ENCODE measurements around the gene SET. TPM values are rescaled to one million over a fixed set of nuclear protein-coding genes. Genes with fewer than 3 reads are reported as not detected.

Gene SET
- total and polyA plus RNA-seq, 2 of the 13 experiments (the other 11 are each of a cell fraction or from before 2014, with no cell fraction given) = 94.2 to 611 TPM

DNA sequence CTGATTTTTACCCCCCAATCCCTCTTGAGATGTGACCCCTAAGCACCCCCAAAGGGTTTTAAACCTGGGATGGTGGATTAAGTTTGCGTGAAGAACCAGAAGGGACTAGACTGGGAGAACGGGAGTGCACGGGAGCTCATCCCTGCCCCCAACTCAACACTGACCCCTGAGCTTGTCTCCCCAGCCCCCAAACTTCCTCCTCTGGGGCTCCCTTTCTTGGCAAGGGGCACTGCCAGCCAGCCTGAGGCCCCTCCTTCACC lies 5.0 kb upstream of the SET start (continued):
- TF ChIP-seq UBTF (CRISPR knock-in tag; IDR thresholded peaks at IDR 0.05) = 0 out of 2 replicates have a peak, but pooled peaks have one; percentile 8

DNA sequence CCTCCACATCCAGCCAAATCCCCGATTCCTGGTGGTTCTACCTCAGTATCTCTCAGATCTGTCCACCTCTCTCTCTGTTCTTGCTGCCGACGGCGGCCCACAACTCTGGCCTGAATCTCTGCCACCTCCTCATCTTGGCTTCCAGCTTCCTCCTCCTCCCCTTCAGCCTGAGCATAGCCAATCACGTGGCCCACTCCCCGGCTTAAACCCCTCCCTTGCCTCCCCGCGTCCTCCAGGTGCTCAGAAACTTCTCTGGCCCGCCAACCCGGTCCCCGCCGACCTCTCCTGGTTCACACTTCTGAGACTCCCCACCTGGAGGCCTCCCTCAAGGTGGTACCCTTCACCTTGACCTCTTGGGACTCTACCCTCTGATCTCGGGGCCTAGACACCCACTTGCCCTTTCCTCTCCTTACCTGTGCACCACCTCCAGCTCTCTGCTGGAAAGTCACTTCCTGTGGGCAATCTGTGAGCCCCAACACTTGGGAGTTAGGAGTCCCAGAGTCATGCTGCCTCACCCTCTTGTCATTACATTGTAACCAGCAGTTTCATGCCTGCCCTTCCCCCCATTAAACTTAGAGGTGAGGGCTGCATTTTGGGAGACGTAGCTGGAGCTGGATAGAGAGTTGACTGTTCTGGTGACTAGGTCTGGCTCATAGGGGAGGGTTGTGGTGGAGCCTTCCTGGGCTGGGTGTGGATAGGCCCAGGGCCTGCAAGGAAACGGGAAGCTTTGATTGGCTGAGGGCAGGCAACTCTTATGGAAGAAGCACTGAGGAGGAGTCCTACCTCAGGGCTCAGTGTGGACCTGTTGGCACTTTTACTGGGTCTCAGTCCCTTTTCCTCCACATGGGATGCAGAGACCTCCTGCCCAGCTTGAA lies 4.5 kb upstream of the SET start:
- no peaks in the 10 kb centered on the region; a peak in 1 of 5 replicates for H3K27me3 ChIP-seq (ENCODE audit: control insufficient read depth in 1 of 2, insufficient read depth in 2 of 2, low read length in 2 of 2)
- H3K9ac ChIP-seq (ENCODE audit: insufficient read depth, low read depth, low read length) = peak overlapping the region; percentile 87
- peaks cover 7% of the 10 kb centered on the region for H3K79me2 ChIP-seq (ENCODE audit: insufficient read depth, low read length)
- FAIRE-seq (peak; percentile 76), DNase-seq (ENCODE audit: low spot score) (peak; percentile 82), ATAC-seq (peak; percentile 86)
- ChIA-PET CTCF (ENCODE audit: low intra/inter-chr PET ratio, low total read pairs) (no interaction called here), POLR2A (interaction anchor here (1.0 to 5.0 kb wide), 18 partner anchors 8 to 787 kb away, joined by 3 to 33 read pairs (median 6); partner anchors contain the start of genes DYNC2I2, ENDOG, PKN3 and ZDHHC12)
- BruUV-seq (replicated peaks) = no TSS peak
- peaks cover 54% of the 10 kb centered on the region for H3K4me1 ChIP-seq (ENCODE audit: insufficient read depth, low read length)
- H3K4me3 ChIP-seq (replicated peaks in 1 of 3; ENCODE audit: insufficient read depth in 1 of 3, low read depth in 2 of 3, low read length in 3 of 3) = peak overlapping the region; percentile 60 to 83 (median 67)
- H4K20me1 ChIP-seq (ENCODE audit: insufficient read depth, low read length) = no peaks in the 10 kb centered on the region
- in situ Hi-C loops (cut with HindIII; ENCODE audit: extremely low pct_ligation_motif_present, low pct_unique_long_range_greater_than_20kb) (no loop called here), intact Hi-C loops (cut with micrococcal nuclease; ENCODE audit: unreplicated experiment) (loop anchor here (5.0 kb wide), 1 partner anchor 47 kb away; no protein-coding TSS in a partner anchor)
- peak overlapping the region; percentile 65 for H2AFZ ChIP-seq (ENCODE audit: low read length)
- peak overlapping the region; percentile 95 for H3K4me2 ChIP-seq (ENCODE audit: low read depth, low read length)
- H3K9me3 ChIP-seq (ENCODE audit: low read length) = no peaks in the 10 kb centered on the region
- WGBS (ENCODE audit: low lambda C conversion rate) = under 1% methylated on average over 15 of the region's 15 CpGs
- H3K27ac ChIP-seq (ENCODE audit: extremely low read length, insufficient read depth, low read length) = peak overlapping the region; percentile 73
- H3K36me3 ChIP-seq (replicated peaks in 1 of 2; ENCODE audit: control insufficient read depth in 1 of 2, insufficient read depth in 2 of 2, low read length in 2 of 2) = no peaks in the 10 kb centered on the region
- no peak; the same call in 1 of the 2 replicates for TF ChIP-seq ZFP41 (CRISPR knock-in tag; IDR thresholded peaks at IDR 0.05; ENCODE audit: borderline replicate concordance)
- TF ChIP-seq ZNF629 (CRISPR knock-in tag; conservative IDR thresholded peaks at IDR 0.05) = no peak
- TF ChIP-seq RBFOX2 (IDR thresholded peaks at IDR 0.05; ENCODE audit: low read depth, low read length) = no peak
- TF ChIP-seq, protein P1, sequence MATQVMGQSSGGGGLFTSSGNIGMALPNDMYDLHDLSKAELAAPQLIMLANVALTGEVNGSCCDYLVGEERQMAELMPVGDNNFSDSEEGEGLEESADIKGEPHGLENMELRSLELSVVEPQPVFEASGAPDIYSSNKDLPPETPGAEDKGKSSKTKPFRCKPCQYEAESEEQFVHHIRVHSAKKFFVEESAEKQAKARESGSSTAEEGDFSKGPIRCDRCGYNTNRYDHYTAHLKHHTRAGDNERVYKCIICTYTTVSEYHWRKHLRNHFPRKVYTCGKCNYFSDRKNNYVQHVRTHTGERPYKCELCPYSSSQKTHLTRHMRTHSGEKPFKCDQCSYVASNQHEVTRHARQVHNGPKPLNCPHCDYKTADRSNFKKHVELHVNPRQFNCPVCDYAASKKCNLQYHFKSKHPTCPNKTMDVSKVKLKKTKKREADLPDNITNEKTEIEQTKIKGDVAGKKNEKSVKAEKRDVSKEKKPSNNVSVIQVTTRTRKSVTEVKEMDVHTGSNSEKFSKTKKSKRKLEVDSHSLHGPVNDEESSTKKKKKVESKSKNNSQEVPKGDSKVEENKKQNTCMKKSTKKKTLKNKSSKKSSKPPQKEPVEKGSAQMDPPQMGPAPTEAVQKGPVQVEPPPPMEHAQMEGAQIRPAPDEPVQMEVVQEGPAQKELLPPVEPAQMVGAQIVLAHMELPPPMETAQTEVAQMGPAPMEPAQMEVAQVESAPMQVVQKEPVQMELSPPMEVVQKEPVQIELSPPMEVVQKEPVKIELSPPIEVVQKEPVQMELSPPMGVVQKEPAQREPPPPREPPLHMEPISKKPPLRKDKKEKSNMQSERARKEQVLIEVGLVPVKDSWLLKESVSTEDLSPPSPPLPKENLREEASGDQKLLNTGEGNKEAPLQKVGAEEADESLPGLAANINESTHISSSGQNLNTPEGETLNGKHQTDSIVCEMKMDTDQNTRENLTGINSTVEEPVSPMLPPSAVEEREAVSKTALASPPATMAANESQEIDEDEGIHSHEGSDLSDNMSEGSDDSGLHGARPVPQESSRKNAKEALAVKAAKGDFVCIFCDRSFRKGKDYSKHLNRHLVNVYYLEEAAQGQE (IDR thresholded peaks at IDR 0.05; ENCODE audit: borderline replicate concordance in 1 of 2, low read depth in 1 of 2, low read length in 2 of 2) = 0 out of 4 replicates have a peak, but pooled peaks of 1 of the 2 experiments have one; percentile 9
- TF ChIP-seq ZNF777 (CRISPR knock-in tag; IDR thresholded peaks at IDR 0.05) = no peak
- peak; percentile 48; the same call in 1 of the 2 replicates for TF ChIP-seq KDM5B (CRISPR knock-in tag; IDR thresholded peaks at IDR 0.05; ENCODE audit: borderline replicate concordance)
- TF ChIP-seq, protein P2, sequence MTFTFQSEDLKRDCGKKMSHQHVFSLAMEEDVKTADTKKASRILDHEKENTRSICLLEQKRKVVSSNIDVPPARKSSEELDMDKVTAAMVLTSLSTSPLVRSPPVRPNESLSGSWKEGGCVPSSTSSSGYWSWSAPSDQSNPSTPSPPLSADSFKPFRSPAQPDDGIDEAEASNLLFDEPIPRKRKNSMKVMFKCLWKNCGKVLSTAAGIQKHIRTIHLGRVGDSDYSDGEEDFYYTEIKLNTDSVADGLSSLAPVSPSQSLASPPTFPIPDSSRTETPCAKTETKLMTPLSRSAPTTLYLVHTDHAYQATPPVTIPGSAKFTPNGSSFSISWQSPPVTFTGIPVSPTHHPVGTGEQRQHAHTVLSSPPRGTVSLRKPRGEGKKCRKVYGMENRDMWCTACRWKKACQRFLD (CRISPR knock-in tag; IDR thresholded peaks at IDR 0.05; ENCODE audit: borderline replicate concordance) = 0 out of 2 replicates have a peak, but pooled peaks have one; percentile 60
- TF ChIP-seq ZBTB3 (CRISPR knock-in tag; IDR thresholded peaks at IDR 0.05; ENCODE audit: borderline replicate concordance, low read depth) = no peak
- TF ChIP-seq LRRFIP1 (CRISPR knock-in tag; conservative IDR thresholded peaks at IDR 0.05) = no peak
